Ovary (tissue), 3 donors: ENCODE measurements around the gene RALGAPB.

Experiments
- CTCF ChIP-seq, 3 donors: fragments of 450-650 bp in 2 of 3; fragments of 200-600 bp in 1 of 3; IDR thresholded peaks; one replicate each; pipeline versions ENCODE4 v1.5.1 to v1.8.0; 2016 to 2022; ENCODE audit warnings: antibody characterized with exemption in 3 of 3, mild to moderate bottlenecking in 1 of 3
- EP300 ChIP-seq: sonication (generic); formaldehyde crosslinking; IDR thresholded peaks from one replicate; pipeline ENCODE4 v1.6.1; 2017; ENCODE audit warnings: antibody characterized with exemption
- POLR2A ChIP-seq: fragments of 450-650 bp; IDR thresholded peaks from one replicate; pipeline ENCODE4 v1.6.1; 2017; ENCODE audit warnings: antibody characterized with exemption, mild to moderate bottlenecking, moderate library complexity
- donor health status: DM: no; HTN: no; CAD: no.

- no peak for TF ChIP-seq CTCF (IDR thresholded peaks at IDR 0.05)
- TF ChIP-seq EP300: no peak
- TF ChIP-seq POLR2A: no peak
These were observed 55.5 kb downstream of the RALGAPB start for GRCh38 chr20:38528167-38528566.
